HCT116 (cell line): ENCODE measurements around the gene CIB4.

Experiments used
- RAD21 ChIP-seq: IDR thresholded peaks from 2 replicates; pipeline ENCODE4 v1.6.1; 2012; ENCODE audit warnings: low read depth, mild to moderate bottlenecking
- SIN3A ChIP-seq: IDR thresholded peaks from 2 replicates; pipeline ENCODE4 v1.6.1; 2012; ENCODE audit warnings: low read depth
- TF ChIP-seq, protein P1 (sequence below), 3 experiments: fragments of 200-600 bp in 1 of 3; sonication (generic) in 1 of 3; IDR thresholded peaks in 2 of 3; conservative IDR thresholded peaks in 1 of 3; 2 replicates each; pipeline ENCODE4 v1.5.1; 2012 to 2017; ENCODE audit warnings: low read depth in 2 of 3, low read length in 2 of 3, antibody characterized with exemption in 1 of 3, borderline replicate concordance in 1 of 3, control low read depth in 1 of 3, mild to moderate bottlenecking in 1 of 3, mixed read lengths in 1 of 3, mixed run types in 1 of 3, moderate library complexity in 1 of 3; ENCODE audit not compliant: insufficient read depth in 1 of 3

DNA sequence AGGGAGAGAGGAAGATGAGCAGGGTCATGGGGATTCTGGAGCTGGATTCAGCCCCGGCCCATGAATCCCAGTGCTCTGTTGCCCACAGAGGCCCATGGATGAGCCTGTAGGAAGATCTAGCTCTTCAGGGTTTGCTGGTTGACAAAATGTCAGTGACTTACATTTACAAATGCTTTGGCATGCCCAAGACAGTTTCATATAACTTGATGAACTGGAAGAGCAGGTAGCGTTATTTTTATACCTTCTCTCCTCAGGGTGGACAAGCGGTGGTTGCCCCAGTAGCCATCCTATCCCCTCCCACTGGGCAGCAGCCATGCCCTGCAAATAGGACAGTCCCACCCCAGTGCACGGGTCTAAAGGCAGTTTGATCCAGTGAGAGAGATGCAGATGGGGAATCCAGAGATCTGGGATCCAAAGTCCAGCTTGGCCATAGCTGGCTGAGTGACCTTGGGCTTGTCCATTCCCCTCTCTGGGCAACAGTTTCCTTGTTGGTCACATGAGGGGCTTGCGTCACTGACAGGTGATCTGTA is 29.8 kb upstream of the CIB4 start:
- TF ChIP-seq, protein P1, sequence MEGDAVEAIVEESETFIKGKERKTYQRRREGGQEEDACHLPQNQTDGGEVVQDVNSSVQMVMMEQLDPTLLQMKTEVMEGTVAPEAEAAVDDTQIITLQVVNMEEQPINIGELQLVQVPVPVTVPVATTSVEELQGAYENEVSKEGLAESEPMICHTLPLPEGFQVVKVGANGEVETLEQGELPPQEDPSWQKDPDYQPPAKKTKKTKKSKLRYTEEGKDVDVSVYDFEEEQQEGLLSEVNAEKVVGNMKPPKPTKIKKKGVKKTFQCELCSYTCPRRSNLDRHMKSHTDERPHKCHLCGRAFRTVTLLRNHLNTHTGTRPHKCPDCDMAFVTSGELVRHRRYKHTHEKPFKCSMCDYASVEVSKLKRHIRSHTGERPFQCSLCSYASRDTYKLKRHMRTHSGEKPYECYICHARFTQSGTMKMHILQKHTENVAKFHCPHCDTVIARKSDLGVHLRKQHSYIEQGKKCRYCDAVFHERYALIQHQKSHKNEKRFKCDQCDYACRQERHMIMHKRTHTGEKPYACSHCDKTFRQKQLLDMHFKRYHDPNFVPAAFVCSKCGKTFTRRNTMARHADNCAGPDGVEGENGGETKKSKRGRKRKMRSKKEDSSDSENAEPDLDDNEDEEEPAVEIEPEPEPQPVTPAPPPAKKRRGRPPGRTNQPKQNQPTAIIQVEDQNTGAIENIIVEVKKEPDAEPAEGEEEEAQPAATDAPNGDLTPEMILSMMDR (IDR thresholded peaks at IDR 0.05 in 2 of 3, conservative IDR thresholded peaks at IDR 0.05 in 1 of 3; ENCODE audit: borderline replicate concordance in 1 of 3, insufficient read depth in 1 of 3, low read depth in 2 of 3, low read length in 2 of 3) = no peak
- no peak for TF ChIP-seq SIN3A
- no peak for TF ChIP-seq RAD21
